ENCODE measurements around the gene PTPA.
"Not testable (repeated sequence)": the region's sequence is repeated elsewhere in the genome, so short reads cannot be mapped to it uniquely, and the experiment has no call there.

Gene PTPA

GRCh38 chr9:129178568-129179382 is 67.6 kb downstream of the PTPA start:
- DNase-seq = no peak

GRCh38 chr9:129181246-129181645 is 70.0 kb downstream of the PTPA start:
- no peak for DNase-seq

- DNase-seq = no peak
Measured at GRCh38 chr9:129182122-129182521, 70.9 kb downstream of the PTPA start.

- no peak for DNase-seq
Measured at GRCh38 chr9:129182625-129183494, 71.6 kb downstream of the PTPA start.

GRCh38 chr9:129183495-129184218 is 72.4 kb downstream of the PTPA start:
- no peak for DNase-seq

- DNase-seq = no peak
Measured at GRCh38 chr9:129184219-129184524, 73.0 kb downstream of the PTPA start.

- no peak for DNase-seq
Measured at GRCh38 chr9:129184596-129185122, 73.4 kb downstream of the PTPA start.

- no peak for DNase-seq
Measured at GRCh38 chr9:129185402-129185801, 74.2 kb downstream of the PTPA start.

GRCh38 chr9:129185991-129186390 is 74.8 kb downstream of the PTPA start:
- DNase-seq = no peak

GRCh38 chr9:129187042-129187441 is 75.8 kb downstream of the PTPA start:
- no peak for DNase-seq

- DNase-seq = not testable (repeated sequence)
Measured at GRCh38 chr9:129189971-129190370, 78.8 kb downstream of the PTPA start.

GRCh38 chr9:129191234-129191633 is 80.0 kb downstream of the PTPA start:
- no peak for DNase-seq

GRCh38 chr9:129193655-129194054 is 82.4 kb downstream of the PTPA start:
- DNase-seq = no peak

GRCh38 chr9:129194221-129194620 is 83.0 kb downstream of the PTPA start:
- DNase-seq = no peak

- DNase-seq = no peak
Measured at GRCh38 chr9:129195606-129196005, 84.4 kb downstream of the PTPA start.

- not testable (repeated sequence) for DNase-seq
Measured at GRCh38 chr9:129197045-129197444, 85.8 kb downstream of the PTPA start.

GRCh38 chr9:129197978-129198318 is 86.7 kb downstream of the PTPA start:
- no peak for DNase-seq
